ENCODE measurements around the gene UVRAG.

UVRAG gene

GRCh38 chr11:75867778-75868374, 52.9 kb downstream of the UVRAG start:
- TF ChIP-seq, protein P1, sequence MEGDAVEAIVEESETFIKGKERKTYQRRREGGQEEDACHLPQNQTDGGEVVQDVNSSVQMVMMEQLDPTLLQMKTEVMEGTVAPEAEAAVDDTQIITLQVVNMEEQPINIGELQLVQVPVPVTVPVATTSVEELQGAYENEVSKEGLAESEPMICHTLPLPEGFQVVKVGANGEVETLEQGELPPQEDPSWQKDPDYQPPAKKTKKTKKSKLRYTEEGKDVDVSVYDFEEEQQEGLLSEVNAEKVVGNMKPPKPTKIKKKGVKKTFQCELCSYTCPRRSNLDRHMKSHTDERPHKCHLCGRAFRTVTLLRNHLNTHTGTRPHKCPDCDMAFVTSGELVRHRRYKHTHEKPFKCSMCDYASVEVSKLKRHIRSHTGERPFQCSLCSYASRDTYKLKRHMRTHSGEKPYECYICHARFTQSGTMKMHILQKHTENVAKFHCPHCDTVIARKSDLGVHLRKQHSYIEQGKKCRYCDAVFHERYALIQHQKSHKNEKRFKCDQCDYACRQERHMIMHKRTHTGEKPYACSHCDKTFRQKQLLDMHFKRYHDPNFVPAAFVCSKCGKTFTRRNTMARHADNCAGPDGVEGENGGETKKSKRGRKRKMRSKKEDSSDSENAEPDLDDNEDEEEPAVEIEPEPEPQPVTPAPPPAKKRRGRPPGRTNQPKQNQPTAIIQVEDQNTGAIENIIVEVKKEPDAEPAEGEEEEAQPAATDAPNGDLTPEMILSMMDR (IDR thresholded peaks at IDR 0.05) = peak; percentile 78

GRCh38 chr11:75868990-75869389, 54.0 kb downstream of the UVRAG start:
- TF ChIP-seq, protein P1 (IDR thresholded peaks at IDR 0.05) = no peak

- TF ChIP-seq, protein P1 (IDR thresholded peaks at IDR 0.05) = no peak
Measured at GRCh38 chr11:75869661-75870455, 54.8 kb downstream of the UVRAG start.

DNA sequence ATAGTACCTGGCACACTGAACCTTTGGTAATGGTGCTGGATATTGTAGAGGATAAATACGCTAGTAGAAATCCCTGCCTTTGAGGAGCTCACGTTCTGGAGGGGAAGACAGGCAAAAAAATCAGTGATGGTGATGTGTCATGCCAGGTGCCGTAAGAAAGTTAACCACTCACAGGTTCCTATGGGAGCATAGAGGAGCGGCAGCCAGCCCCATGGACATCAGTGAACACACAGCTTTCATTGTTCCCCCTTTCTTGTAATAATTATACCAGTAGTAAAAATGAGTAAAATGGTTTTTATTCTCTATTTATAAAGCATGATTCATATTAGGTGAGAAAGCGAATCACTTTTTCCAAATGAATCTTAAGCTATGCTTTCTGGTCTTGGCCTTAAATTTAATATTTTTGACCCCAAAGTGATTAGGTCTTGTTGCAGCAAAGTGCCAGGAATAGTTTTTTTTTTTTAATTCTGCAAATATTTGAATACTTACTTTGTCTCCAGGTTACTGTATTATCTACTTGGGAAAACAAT, 57.9 kb downstream of the UVRAG start:
- TF ChIP-seq, protein P1 (IDR thresholded peaks at IDR 0.05) = no peak

GRCh38 chr11:75873417-75874221, 58.6 kb downstream of the UVRAG start:
- TF ChIP-seq, protein P1 (IDR thresholded peaks at IDR 0.05) = no peak

DNA sequence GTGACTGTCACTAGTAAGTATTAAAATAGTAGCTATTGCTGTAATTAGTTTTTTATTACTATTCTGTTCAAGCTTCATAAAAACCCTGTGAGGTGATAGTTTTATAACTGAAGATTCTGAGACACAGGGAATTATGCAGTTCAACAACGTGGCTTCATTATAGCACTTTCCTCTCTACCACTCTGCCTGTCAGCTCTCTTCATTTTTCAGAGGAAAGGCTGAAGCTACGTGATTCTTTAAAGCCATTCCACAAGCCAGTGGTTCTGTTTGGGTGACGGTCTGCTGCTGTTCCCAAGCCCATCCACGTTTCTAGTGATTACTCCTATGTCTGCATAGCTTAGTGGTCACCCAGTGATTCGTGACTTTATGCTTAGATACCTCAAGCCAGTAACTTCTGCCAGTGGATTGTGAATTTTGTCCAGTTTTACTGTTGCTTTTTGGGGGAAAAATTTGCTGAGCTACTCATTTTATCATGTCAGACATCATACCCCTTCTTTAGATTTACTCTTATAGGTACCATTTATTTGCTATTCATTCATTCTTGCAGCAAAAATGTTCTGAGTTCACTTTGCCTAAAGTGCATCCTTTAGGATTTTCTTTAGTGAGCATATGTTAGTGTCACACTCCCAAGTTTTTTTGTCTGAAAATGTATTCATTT, 59.8 kb downstream of the UVRAG start:
- TF ChIP-seq, protein P1 (IDR thresholded peaks at IDR 0.05) = no peak

- TF ChIP-seq, protein P1 (IDR thresholded peaks at IDR 0.05) = no peak
Measured at GRCh38 chr11:75878933-75879332, 63.9 kb downstream of the UVRAG start.
